Hematopoietic multipotent progenitor cell treated with erythropoietin and hydrocortisone succinate and interleukin-3 and kit ligand, for 15 days (in vitro differentiated cells): ENCODE data around the gene NNAT.

ENCODE experiments used
- DNase-seq: peaks from one replicate; pipeline ENCODE4 v3.0.0-alpha.2; 2015; ENCODE audit warnings: low spot score

Gene NNAT

DNA sequence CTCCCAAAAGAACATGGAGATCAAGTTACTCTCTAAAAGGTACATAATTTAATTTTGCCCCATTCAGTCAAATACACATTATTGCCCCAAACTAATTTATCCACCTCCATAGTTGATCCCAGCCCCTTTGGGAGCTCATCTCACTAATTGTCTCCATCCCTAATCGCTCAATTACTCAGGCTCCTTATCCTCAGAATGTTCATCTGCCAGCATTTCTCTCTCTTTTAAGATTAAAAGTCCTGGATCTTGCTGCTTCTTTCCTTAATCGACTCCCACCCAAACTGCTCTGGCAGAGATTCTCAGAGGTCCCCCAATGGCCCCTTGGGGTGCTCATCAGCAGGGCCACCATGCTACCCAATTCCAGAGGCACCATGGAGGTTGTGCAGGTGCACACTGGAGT lies 18.4 kb upstream of the NNAT start:
- no peak for DNase-seq

DNA sequence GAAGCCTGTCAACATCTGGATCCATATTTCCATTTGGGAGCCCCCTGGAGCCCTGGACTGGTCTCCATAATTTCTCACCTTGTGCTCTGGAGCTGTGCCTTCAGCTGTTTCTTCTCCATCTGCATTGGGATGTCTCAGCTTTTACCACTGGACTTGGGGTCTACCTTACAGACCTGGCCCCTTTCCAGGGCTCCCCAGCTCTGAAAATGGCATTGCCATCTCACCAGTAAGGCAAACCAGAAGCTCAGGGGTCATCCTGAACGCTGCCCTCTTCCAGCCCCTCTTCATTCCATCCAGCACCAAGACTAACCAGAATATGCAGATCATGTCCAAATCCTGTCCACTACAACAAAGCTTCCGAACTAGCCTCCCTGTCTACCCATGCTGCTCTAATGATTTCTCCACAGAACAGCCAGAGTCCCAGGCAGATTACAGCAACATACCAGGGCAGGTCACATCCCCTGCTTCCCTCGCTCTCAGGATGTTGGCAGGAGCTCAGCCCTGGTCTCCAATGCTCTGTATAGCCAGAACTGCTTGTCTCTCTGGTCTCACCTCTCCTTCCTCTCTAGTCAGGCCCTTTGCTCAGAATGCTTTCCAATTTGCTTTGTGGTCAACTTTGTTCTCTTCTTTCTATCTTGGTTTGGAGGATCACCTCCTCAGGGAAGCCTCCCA lies 17.7 kb upstream of the NNAT start:
- DNase-seq = no peak

DNA sequence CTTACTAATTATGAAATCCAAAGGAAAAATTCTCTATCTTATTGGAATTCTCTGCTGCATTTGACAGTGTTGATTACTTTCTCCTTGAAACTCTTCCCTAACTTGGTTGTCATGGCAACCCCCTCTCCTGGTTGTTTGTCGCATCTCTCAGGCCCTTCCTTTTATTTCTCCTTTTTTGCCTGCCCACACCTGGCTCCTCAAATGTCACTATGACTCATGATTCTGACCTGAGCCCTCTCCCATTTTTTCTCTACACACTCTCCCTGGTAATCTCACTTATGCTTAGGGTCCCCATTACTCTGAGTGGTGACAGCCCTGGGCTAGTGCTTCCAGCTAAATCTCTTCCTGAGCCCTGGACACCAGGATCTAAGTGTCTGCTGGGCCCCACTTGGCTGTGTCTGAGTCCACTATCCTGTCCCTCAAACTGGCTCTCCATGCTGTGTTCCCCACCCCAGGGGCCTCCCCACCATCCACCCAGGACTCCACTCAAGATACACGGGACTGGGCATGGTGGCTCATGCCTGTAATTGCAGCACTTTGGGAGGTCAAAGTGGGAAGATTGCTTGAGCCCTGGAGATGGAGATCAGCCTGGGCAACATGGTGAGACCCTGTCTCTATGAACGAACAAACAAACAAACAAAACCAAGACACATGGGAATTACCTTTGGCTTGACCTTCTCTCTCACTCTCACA lies 16.5 kb upstream of the NNAT start:
- DNase-seq = no peak

DNA sequence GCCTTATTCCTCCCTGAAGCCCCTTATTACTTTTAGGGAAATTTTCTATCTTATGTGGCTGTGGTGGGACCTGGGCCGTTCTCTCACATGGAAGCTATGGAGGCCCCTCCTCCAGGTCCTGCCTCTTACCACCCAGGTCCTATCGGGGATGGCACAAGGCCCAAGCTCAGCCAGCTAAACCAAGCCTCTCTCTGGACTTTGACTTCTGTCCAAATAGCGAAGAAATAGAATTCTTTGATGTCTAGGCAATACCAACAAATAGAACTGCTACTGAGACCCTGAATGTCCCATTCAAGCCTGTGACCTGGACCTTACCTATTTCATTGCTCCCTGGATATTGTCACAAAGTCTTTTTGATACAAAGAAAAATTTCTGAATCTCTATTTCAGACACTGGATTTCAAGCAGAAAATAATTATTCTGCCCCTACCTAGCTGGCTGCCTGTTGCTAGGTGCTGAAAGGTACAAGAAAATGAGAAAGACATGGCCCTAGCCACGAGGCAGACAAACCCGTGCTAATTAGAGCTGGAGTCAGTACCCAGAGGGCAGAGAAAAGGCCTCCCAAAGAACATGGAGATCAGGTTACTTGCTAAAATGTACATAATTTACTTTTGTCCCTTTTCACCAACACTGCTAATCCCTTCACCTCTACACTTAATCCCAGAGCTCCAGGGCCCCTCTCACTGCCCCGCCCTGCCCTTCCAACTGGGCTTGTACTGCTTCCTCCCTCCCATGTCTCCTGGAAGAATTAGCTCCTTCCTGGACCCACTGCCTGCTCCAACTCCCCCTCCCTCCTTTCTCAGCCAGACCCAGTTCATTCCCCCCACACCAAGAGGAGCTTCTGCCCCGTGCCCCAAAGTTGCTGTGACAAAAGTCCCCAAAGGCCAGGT lies 15.5 kb upstream of the NNAT start:
- DNase-seq = no peak

DNA sequence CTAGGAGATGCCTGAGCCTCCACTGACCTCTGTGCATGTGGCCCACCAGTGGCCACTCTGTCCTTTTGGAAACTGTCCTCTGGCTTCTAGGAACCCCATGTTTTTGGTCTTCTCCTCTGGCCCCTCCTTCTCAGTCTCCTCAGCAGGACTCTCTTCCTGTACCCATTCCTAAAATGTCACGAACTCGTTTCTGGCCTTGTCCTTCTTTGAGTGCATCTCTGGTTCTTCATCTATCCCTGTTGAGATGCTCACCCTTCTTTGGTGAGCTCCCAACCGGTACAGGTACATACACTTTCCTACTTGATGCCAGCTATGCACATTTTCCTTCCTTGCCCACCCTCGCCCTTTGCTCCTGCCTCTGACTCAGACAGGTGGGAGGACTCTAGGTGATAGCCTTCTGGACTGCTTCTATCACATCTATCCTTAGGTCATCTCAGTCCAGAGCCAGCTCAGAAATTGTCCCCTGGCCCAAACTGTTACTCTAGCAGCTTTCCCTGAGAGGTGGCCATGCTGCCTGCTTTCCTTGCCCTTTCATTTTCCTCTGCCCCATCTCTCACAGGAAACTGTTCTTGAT lies 14.8 kb upstream of the NNAT start:
- no peak for DNase-seq

DNA sequence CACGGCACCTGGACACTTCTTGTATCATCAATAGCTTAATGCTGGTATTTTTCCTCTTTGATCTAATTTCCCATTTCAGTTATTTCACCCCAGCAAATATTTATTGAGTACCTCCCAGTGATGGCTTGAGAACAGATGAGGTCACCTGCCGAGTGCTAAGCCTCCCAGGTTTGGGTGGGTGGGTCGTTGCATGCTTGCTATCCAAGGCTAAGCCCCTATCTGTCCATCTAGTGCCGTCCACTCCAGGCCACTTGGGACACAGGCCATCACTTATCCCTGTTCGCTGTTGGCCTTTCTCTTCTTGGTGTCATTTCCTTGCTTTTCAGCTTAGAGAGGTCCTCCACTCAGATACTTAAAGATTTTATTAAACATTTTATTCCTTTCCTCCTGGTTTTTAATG lies 10.8 kb upstream of the NNAT start:
- no peak for DNase-seq

DNA sequence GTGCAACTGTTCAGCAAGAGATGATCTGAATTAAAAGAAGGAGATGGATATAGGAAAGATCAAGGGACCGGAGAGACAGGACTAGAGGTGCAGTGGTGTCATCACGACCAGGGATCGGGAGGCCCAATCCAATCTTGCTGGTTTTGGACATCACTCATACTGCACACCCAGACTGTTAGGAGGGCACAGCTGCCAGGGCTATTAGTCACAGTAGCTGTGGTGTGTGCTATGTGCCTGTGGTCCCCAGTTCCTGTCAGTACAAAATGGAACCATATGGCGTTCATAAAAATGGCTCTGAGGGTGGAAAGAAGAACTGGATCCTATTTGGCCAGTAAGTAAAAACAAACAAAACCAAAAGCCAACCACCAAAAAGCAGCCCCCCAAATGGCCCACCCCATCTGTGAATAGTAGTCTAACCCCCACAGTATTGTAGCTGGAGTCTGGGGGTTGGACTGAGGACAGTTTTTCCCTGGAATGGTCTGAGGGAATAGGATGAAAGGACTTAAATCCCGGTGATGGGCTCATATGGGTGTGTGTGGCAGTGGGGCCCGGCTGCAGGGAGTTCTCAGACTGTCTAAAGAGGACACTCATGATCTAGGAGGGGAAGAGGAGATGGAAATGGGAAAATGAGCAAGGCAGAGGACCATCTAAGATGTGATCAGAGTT lies 9.3 kb upstream of the NNAT start:
- no peak for DNase-seq

DNA sequence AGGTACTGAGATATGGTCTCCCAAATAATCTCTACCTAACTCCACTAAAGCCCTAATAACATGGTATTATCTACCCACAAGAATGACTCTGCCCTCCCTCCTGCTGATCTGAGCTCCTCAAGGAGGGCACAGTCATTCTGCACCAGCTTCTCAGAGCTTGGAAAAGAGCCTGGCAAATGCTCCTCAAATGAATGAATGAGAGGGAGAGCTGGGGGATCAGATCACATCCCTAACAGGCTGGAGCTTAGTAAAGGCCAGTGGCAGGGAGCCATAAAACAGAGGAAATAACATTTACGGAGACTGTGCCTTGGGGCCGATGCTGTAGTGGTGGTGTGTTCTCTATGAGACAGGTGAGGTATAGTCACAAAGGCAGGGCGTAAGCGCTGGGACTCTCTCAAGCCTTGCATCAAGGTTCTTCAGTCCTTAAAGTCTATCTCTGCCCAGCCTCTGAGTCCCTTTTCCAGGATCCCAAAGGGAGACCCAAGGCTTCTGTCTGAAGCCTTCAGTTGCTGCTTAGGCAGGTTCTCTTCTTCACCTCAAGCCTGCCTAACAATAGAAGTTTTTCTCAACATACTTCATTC lies 7.2 kb upstream of the NNAT start:
- no peak for DNase-seq

DNA sequence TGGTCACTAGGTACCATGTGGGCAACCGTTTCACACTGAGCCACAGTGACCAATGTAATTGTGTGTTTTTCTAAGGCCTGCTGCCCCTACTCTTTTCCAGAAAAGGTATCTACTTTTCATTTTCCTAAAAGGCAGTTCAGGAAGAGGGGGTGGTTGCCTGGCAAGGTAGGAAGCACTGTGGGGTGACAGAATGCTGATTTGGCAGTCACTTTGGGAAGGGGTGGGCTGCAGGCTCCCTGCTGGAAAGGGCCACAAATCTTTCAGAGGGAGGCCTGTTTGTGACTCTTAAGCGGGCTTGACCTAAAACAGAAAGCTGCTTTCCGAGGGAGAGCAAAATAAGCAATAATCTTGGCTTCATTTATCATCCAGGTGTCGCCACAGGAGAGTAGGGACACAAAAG lies 5.2 kb upstream of the NNAT start:
- no peak for DNase-seq

DNA sequence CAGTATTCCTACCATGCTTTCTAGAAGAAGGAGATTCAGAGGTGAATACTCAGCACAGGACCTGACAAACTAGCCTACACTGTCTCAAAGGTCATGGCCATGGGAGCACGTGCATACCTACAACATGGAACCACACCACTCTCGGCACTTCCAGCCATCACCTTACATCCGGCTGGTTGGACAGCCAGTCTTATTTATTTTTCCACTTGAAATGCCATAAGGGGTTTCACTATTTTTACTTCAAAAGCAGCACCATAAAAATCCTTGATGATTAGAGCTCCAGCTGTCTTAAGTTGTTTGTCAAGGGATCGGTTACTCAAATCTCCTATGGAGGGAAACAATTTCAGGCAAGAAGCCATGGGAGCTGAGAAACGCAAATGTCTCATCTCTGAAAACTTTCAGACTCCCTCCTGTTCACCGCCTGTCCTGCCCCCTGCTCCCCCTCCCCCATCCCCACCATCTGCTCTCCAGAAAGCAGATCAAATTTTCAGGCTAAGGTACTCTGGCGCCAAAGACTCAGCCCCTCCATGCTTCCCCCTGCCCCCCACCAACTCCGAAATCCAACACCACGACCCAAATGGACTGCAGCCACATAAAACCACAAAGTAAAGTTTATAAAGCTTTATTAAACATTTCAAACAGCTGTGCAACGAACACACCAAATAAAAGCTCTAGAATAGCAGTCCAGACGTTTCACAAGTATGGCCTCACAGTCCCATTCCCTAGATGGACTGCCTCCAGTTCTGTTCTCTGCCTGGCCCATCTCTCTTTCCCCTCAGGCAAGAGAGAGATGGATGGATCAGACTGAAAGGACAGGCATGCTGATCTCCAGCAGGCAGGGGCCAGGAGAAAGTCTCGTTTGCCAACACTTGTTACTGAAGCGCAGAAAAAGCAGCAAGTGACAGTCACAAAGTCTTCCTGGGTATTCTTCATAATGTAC lies 4.0 kb upstream of the NNAT start:
- DNase-seq = no peak

DNA sequence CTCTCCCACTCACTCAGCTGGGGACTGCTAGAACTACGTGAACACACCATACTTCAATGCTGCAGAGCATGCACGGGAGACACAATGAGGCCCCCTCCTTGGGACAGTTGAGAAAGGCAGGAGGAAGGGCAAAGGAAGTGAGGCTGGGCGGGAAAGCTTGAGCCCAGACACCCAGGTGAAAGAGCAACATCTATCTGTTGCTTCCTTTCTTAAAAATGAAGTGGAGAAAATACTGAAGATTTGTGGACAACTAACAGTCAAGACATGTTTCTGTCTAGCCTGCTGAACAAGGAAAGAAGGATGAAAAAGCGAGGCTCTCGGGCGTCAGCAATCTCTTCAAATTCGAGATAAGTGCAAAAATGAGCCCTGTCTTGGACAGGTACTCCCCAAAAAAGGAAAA lies 3.0 kb upstream of the NNAT start:
- DNase-seq = no peak

DNA sequence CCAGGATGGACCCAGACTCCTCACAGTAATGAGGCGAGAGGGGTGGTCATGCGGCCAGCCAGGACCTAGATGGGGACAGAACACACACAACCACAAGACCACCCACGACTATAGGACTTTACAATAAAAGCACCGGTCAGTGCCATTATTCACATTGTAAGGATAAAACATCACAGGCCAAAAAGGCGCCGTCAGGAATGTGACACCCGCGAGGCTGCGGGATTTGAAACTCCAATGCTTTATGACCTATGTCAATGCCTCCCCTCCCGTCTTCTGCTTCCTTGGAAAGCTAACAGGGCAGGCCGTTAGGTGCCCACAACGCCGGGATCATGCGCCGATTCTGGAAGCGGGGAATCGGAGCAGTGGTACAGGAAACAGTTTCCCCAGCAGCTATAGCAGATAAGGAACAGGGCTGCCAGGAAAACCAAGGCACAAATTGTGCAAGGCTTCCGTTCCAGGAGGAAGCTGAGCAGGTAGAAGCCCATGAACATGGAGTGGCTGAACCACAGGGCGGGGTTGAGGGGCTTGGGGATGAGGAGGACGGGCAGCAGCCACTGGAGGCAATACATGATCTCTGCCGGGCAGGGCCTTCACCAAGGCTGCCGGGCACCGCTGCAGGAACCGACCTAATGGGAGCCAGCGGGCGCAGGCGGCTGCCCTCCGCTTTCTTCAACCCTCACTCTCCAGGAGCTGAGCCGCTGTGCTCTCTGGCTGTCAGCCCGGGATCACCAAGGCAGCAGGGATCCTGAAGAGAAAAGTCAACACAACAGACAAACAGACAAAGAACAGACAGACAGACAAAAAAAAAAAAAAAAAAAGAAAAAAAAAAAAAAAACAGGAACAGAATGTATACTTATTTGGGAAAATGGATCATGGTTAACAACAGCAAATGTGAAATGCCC lies 2.2 kb upstream of the NNAT start:
- no peak for DNase-seq

DNA sequence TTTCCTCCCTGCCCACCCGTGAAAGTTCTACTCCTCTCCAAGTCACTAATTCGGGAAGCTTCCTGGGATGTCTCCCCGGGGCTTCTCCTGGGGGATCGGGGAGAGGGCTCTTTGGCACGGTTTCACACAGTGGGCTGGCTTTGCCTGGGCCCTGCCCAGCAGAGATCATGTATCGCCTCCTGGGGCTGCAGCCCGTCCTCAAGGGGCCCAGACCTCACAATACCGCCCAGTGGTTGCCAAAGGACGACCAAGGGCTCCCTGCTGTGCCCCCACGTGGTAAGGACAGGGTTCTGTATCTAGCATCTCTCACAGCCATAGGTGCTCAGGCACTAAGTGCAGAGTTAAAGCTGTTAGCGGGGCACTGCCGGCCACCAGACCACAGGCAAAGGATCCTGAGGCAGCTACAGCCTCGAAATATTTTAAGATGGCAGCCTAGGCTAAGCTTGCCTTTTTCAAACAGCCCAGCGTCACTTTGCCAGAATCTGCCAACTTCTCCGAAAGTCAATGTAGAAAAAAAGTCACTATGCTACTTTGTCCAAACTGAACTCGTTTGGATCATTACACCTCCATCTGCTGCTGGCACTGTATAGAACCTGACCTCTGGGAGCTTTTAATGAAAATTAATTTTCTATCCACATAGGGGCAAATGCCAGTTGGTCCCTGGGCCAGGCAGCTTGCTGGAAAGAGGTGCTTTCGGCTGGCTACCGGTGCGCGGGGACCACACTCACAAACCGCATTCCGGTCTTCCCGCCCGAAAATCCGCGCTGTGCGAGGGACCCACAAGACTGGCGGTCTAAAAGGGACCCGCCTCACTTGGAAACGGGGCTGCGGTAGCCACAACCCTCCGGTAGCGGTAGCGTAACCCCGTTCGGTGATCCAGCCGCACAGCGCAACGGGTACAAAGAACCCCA lies 1.3 kb upstream of the NNAT start:
- DNase-seq = no peak

DNA sequence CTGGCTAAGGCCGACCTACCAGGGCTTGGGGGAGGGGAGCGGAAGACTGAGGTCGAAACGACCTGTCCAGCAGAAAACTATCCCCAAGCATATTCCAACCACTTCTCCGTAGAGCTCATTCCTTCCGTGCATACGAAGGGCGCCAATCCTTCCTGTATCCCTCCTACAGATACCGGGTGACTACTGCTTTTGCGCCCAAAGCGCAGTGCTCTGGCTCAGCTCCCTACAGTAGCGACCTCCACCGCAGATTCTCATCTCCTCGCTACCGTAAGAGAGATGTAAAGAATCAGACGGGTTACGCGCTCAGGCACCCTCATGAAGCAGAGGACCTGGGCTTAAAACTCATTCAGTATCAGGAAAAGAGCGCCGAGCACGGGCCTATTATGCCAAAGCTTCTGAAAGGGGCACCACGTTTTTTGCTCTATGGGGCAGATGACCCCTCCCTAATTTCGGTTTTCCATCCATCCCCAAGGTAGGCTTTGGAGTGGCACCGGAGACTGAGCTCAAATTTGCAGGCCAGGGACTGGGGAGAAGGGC lies 563 bp upstream of the NNAT start:
- no peak for DNase-seq

DNA sequence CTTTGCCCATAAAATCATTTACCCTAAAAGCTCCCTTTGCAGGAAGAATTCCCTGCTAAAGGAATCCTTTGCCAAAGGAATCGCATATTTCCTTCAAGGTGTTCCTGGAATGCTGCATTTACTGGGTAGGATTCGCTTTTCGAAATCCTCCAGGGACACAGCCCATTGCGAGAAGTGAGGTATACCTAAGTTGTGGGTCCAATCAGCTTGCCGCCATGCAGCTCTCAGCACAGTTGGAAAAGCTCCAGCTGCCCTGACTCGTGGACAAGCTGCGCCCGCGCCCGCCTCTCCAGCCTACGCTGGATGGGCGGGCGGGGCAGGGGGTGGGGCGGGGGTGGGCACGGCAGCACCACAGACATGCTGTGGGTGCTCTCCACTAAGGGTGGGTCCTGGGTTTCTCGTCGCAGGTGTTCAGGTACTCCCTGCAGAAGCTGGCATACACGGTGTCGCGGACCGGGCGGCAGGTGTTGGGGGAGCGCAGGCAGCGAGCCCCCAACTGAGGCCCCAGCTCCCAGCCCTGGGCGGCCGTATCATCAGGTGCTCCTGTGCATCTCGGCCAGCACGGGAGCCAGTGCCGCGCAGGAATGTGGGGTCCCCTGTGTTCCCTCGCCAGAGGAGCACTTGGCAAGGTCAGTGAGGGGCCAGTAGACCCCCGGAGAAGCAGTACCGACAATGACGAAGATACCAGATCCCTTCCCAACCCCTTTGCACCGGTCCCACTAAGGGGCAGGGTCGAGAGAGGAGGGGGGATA lies 1.4 kb downstream of the NNAT start:
- DNase-seq = peak; percentile 30

DNA sequence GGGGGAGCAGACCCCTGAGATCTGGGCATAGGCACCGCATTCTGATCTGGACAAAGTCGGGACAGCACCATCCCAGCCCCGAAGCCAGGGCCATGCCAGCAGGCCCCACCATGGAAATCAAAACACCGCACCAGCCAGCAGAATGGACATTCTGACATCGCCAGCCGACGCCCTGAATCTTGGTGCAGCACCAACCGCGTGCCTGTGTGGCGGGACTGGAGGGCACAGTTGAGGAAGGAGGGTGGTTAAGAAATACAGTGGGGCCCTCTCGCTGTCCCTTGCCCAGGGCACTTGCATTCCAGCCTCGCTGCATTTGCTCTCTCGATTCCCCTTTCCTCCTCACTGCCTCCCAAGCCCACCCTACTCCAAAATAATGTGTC lies 2.0 kb downstream of the NNAT start:
- DNase-seq = no peak

DNA sequence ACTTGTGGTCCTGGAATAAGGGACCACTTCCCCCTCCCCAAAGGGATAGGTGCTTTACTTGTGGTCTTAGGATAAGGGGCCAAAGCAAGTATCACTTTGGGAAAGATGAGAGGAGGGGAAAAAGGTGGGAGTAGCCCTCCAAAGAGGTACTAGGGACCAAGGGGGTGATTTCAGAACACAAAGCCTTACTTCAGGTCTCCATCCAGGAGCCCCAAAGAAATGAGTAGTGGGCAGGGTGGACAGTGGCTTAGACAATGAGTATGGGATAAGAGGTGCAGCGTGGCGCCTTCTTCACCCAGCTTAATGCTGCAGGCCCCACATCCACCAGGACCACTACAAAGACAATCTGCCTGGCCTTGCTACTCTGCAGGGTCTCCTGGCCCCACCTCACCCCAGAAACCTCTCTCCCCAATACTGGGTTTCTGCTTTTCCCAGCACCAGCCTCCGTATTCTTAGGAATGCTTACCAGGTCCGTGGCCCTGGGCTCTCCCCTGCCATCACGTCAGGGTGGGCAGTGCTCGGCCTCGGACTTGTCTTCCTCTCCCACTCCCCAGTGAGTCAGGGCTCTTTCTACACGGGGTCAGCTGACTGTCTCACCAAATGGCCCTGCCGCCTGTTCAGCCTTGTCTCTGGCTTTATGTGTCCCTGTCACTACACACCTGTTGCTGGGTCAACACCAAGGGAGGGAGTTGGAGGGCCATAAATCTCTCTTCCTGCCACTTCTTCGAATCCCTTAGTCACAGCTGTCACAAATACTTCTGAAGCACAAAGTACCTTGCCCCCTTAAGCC lies 3.1 kb downstream of the NNAT start:
- no peak for DNase-seq
